Ectodermal cell (in vitro differentiated cells): ENCODE data around the gene KCNQ2.
"Not testable (repeated sequence)": the region's sequence is repeated elsewhere in the genome, so short reads cannot be mapped to it uniquely, and the experiment has no call there.

ENCODE experiments used
- H3K27ac ChIP-seq: 2 replicates; pipeline ENCODE4 v1.7.0; 2013; ENCODE audit warnings: mild to moderate bottlenecking, low read depth, low read length; ENCODE audit not compliant: insufficient read depth, poor library complexity, severe bottlenecking
- H3K27me3 ChIP-seq: 2 replicates; pipeline ENCODE4 v1.7.0; 2013; ENCODE audit warnings: mild to moderate bottlenecking, low read length; ENCODE audit not compliant: insufficient read depth, control insufficient read depth, poor library complexity, severe bottlenecking
- H3K36me3 ChIP-seq: one replicate; pipeline ENCODE4 v1.7.0; 2013; ENCODE audit warnings: low read length; ENCODE audit not compliant: control insufficient read depth, insufficient read depth
- H3K4me1 ChIP-seq: one replicate; pipeline ENCODE4 v1.7.0; 2013; ENCODE audit warnings: low read length; ENCODE audit not compliant: control insufficient read depth, insufficient read depth
- H3K4me3 ChIP-seq: 2 replicates; pipeline ENCODE4 v1.7.0; 2013; ENCODE audit warnings: low read depth, low read length, control low read depth; ENCODE audit not compliant: insufficient read depth
- H3K9me3 ChIP-seq: 2 replicates; pipeline ENCODE4 v1.7.0; 2013; ENCODE audit warnings: mild to moderate bottlenecking, low read length, moderate library complexity; ENCODE audit not compliant: control insufficient read depth
- WGBS, 2 experiments: methylation state at CpG; one replicate each; pipeline ENCODE4 v1.1.7; 2013; ENCODE audit warnings: missing lambda C conversion rate in 2 of 2; 5-methylcytosine and 5-hydroxymethylcytosine counted together

KCNQ2 gene

DNA sequence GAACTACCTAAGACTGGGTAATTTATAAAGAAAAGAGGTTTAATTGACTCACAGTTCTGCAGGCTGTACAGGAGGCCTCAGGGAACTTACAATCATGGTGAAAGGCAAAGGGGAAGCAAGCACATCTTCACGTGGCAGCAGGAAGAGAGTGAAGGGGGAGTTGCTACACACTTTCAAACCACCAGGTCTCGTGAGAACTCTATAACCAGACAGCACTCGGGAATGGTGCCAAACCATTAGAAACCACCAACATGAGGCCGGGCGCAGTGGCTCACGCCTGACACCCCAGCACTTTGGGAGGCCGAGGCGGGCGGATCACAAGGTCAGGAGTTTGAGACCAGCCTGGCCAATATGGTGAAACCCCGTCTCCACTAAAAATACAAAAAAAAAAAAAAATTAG lies 42.1 kb upstream of the KCNQ2 start:
- not testable (repeated sequence) for H3K36me3 ChIP-seq

DNA sequence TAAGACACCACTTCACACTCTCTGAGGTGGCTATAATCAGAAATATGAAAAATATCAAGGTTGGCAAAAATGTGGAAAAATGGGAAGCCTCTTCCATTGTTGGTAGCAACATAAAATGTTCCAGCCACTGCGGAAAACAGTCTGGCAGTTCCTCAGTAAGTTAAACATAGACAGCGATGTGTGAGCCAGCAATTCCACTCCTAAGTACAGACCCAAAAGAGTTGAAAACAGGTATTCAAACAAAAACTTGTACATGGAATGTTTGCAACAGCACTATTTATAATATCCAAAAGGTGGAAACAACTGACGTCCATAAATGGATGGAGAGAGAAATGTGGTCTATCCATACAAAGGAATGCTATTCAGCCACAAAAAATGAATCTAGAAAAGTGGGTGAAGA lies 40.8 kb upstream of the KCNQ2 start:
- no peaks in the 10 kb centered on the region for H3K36me3 ChIP-seq
- no peak overlapping the region for H3K4me3 ChIP-seq
- peaks cover under 1% of the 10 kb centered on the region for H3K4me1 ChIP-seq
- no peaks in the 10 kb centered on the region for H3K9me3 ChIP-seq
- 86 to 93% methylated on average over 3 of the region's 3 CpGs for WGBS, 2 experiments
- H3K27me3 ChIP-seq: peaks cover 3% of the 10 kb centered on the region
- H3K27ac ChIP-seq: no peak overlapping the region

More for the DNA sequence above, 42.1 kb upstream of the KCNQ2 start:
- not testable (repeated sequence) for H3K4me3 ChIP-seq, H3K9me3 ChIP-seq, H3K27ac ChIP-seq
- peaks cover 10% of the 10 kb centered on the region for H3K4me1 ChIP-seq
- H3K27me3 ChIP-seq: peaks cover 16% of the 10 kb centered on the region
- 82 to 88% methylated on average over 9 to 10 of the region's 10 CpGs for WGBS, 2 experiments

DNA sequence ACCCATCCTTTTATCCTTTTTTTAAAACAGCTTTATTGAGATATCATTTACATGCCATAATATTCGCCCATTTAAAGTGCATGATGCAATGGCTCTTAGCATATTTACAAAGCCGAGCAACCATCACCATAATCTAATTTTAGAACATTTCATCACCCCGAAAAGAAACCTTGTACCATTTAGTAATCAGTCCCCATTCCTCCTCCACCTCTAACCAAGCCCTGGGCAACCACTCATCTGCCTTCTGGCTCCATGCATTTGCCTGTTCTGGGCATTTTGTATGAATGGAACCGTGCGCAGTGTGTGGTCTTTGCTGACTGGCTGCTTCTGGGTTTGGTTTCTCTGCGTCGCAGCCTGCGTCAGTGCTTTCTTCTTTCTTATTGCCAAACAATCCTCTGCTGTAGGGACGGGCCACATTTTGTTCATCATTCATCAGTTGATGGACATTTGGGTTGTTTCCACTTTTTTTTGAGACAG lies 36.7 kb upstream of the KCNQ2 start:
- no peaks in the 10 kb centered on the region for H3K9me3 ChIP-seq
- WGBS, 2 experiments: 88 to 94% methylated on average over 9 of the region's 9 CpGs

DNA sequence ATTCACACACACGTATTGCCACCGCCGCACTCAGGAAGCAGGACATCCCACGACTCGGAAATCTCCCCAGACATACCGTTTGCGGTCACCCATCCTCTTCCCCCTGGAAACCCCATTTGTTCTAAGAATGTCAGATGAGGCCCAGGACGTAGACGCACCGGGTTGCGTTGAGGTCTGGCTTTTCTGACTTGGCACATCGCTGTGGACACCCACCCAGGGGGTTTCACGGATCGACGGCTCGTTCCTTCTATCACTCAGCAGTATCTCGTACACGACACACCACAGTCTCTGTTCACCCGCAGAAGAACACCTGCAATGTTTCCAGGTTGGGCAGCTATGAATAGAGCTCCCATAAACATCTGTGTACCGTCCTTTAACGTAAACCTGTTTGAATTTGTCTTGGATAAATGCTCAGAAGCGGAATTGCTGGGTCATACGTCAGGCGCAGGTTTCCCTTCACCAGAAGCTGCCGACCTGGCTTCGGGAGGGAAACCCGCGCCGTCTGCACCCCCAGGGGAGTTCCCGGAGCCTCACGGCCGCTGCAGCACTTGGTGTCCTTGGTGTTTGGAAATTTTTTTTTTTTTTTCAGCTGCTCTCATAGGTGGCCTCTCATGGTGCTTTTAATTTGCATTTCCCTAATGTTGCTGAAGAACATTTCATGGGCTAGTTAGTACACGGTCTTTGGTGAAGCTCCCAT lies 35.8 kb upstream of the KCNQ2 start:
- no peaks in the 10 kb centered on the region for H3K4me1 ChIP-seq
- H3K4me3 ChIP-seq: no peak overlapping the region
- 94 to 95% methylated on average over 33 of the region's 33 CpGs for WGBS, 2 experiments
- H3K9me3 ChIP-seq: no peaks in the 10 kb centered on the region
- no peaks in the 10 kb centered on the region for H3K36me3 ChIP-seq
- H3K27me3 ChIP-seq: no peaks in the 10 kb centered on the region
- no peak overlapping the region for H3K27ac ChIP-seq

More for the DNA sequence above, 36.7 kb upstream of the KCNQ2 start:
- Histone ChIP-seq H3K36me3 (no peaks in the 10 kb centered on the region), H3K4me1 (no peaks in the 10 kb centered on the region), H3K27ac (no peak overlapping the region), H3K27me3 (no peaks in the 10 kb centered on the region), H3K4me3 (no peak overlapping the region)

DNA sequence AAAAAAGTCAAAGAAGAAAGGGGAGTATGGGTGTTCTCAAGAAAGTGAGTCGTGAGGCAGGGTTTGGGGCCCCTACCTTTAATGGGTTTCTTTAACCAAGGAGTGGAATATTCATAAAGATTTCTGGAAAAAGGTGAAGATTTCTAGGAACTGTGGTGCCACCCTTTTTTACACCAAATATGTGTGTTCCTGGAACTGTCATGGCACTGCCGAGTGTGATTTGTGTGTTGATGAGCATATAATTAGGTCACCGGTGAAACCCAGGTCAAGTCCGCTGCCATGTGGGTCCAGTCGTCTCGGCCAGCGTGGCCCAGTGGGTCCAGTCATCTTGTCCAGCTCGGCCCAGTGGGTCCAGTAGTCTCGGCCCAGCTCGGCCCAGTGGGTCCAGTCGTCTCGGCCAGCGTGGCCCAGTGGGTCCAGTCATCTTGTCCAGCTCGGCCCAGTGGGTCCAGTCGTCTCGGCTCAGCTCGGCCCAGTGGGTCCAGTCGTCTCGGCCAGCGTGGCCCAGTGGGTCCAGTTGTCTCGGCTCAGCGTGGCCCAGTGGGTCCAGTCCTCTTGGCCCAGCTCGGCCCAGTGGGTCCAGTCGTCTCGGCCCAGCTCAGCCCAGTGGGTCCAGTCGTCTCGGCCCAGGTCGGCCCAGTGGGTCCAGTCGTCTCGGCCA lies 34.8 kb upstream of the KCNQ2 start:
- 90 to 91% methylated on average over 30 of the region's 30 CpGs for WGBS, 2 experiments
- no peak overlapping the region for H3K4me3 ChIP-seq
- H3K27ac ChIP-seq: no peak overlapping the region
- no peaks in the 10 kb centered on the region for H3K9me3 ChIP-seq
- H3K4me1 ChIP-seq: no peaks in the 10 kb centered on the region
- peaks cover 4% of the 10 kb centered on the region for H3K27me3 ChIP-seq
- no peaks in the 10 kb centered on the region for H3K36me3 ChIP-seq

DNA sequence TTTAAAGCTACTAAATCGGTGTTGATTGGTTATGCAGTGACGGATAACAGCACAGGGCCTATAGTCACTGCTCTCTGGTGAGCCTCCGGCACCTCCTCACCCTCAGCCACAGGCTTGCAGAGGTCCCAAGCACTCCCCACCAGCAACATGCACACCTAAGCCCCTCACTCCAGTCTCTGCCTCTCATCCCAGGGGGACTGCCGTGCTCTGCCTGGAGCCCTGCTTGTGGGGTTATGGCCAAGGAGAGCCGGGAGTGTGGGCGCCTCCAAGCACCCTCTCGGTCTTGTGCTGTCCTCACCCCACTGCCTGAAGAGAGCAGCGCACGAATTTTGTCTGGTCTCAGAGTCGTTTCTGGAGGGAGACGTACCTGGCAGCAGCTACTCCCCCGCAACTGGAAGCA lies 33.3 kb upstream of the KCNQ2 start:
- Histone ChIP-seq H3K36me3 (no peaks in the 10 kb centered on the region), H3K4me1 (no peaks in the 10 kb centered on the region), H3K27ac (no peak overlapping the region), H3K27me3 (peaks cover 16% of the 10 kb centered on the region), H3K4me3 (no peak overlapping the region), H3K9me3 (no peaks in the 10 kb centered on the region)
- WGBS, 2 experiments: 92 to 94% methylated on average over 12 of the region's 12 CpGs

DNA sequence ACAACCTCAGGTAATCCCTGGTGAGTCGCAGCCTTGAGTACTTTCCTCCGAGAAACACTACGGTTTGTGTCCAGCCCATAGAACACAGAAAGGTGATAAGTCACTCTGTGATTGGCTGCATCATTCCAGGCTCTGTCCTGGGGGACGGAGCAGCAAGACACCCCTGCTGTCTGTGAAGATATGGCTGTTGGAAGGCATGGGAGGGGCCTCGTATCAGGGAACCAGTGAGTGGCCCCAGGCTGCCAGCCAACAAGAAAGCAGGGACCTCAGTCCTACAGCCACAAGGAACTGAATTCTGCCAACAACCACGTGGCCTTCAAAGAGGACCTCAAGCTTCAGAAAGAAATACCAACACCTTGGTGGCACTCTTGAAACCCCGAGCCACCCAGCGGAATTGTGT lies 32.8 kb upstream of the KCNQ2 start:
- WGBS, 2 experiments: 86 to 89% methylated on average over 8 of the region's 8 CpGs
- Histone ChIP-seq H3K27ac (no peak overlapping the region), H3K27me3 (peaks cover 20% of the 10 kb centered on the region), H3K9me3 (no peaks in the 10 kb centered on the region), H3K4me1 (no peaks in the 10 kb centered on the region), H3K4me3 (no peak overlapping the region), H3K36me3 (no peaks in the 10 kb centered on the region)

DNA sequence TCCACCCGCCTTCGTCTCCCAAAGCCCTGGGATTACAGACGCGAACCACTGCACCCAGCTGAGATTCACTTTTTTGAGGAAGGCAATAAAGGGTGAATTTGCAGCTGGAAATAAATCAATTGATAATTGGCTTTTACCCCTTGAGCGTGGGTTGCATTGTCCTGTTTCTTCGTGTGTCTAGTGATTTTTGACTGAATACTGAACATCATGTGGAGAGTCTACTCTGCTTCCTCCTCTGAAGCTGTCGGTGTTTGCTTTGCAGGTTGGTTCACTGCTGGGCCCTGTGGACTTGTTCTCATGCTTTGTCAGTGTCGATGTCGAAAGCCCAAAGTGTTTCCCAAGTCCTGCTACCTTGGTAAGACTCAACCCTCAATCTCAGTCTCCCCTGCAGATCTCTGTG lies 32.2 kb upstream of the KCNQ2 start:
- 92% methylated on average over 9 of the region's 9 CpGs for whole genome bisulfite sequencing, 2 experiments
- Histone ChIP-seq H3K27ac (no peak overlapping the region), H3K27me3 (peaks cover 26% of the 10 kb centered on the region), H3K4me3 (no peak overlapping the region), H3K36me3 (no peaks in the 10 kb centered on the region), H3K4me1 (no peaks in the 10 kb centered on the region), H3K9me3 (no peaks in the 10 kb centered on the region)

DNA sequence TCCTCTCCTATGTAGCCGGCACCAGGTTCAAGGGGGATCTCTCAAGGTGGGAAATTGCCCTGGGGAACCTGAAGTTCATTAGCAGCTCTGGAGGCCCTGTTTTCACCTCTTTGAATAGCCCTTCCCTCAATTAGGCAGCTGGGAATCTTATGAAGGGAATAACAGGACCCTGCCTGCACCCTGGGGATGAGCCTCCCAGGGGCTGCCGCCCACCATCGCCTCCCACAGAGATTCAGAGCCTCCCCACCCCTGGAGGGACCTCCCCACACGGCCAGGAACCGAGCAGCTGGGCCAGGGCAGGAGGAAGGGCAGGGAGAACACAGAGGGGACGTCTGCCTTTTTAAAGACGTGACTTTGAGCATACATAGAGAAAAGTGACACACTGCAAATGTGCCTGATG lies 31.1 kb upstream of the KCNQ2 start:
- WGBS, 2 experiments: 68 to 75% methylated on average over 7 of the region's 7 CpGs
- Histone ChIP-seq H3K27me3 (peaks cover 38% of the 10 kb centered on the region), H3K36me3 (no peaks in the 10 kb centered on the region)

DNA sequence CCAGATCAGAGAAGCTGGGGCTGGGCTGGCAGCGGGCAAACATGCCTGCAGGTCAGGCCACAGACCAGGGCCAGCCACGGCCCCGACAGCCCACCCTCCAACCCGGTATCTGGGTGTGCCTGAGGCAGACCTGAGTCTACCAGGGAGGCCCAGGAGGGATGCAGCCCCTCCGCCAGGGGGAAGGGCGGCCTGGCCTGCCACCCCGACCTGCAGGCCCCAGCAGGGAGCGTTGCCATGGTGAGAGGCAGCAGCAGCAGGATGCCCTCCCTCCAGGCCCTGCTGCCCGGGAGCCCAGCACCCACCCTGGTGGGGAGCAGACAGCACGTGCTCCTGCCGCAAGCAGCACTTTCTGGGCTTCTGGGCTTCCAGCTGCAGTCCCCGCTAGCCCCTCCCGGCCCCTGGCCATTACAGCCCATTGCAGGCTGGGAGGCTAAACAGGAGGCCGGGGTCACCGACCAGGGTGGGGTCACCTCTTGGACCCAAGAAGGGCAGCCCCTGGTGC lies 30.3 kb upstream of the KCNQ2 start:
- Histone ChIP-seq H3K27ac (no peak overlapping the region), H3K27me3 (peaks cover 46% of the 10 kb centered on the region), H3K4me1 (no peaks in the 10 kb centered on the region), H3K4me3 (no peak overlapping the region), H3K36me3 (no peaks in the 10 kb centered on the region), H3K9me3 (no peaks in the 10 kb centered on the region)
- WGBS, 2 experiments: 72 to 77% methylated on average over 15 of the region's 15 CpGs

More for the DNA sequence above, 31.1 kb upstream of the KCNQ2 start:
- H3K4me1 ChIP-seq: no peaks in the 10 kb centered on the region
- no peaks in the 10 kb centered on the region for H3K9me3 ChIP-seq
- H3K4me3 ChIP-seq: no peak overlapping the region
- no peak overlapping the region for H3K27ac ChIP-seq
